Brain pericyte (primary cell): ENCODE data around the gene APOL2.
"Not testable (repeated sequence)": the region's sequence is repeated elsewhere in the genome, so short reads cannot be mapped to it uniquely, and the experiment has no call there.

Experiments used
- DNase-seq: peaks from one replicate; pipeline ENCODE4 v3.0.0-alpha.2; 2012; ENCODE audit warnings: low read depth, low spot score

Gene APOL2

GRCh38 chr22:36243986-36244385, 4.7 kb upstream of the APOL2 start:
- DNase-seq = no peak

- no peak for DNase-seq
Observed at GRCh38 chr22:36239150-36239400, 252 bp downstream of the APOL2 start.

- no peak for DNase-seq
Observed at GRCh38 chr22:36238373-36239149, 766 bp downstream of the APOL2 start.

- no peak for DNase-seq
Observed at GRCh38 chr22:36237462-36238372, 1.6 kb downstream of the APOL2 start.

- DNase-seq = no peak
Observed at GRCh38 chr22:36236388-36237319, 2.7 kb downstream of the APOL2 start.

- no peak for DNase-seq
Observed at GRCh38 chr22:36235585-36235984, 3.7 kb downstream of the APOL2 start.

- no peak for DNase-seq
Observed at GRCh38 chr22:36234919-36235318, 4.4 kb downstream of the APOL2 start.

GRCh38 chr22:36234213-36234612, 5.1 kb downstream of the APOL2 start:
- no peak for DNase-seq

- DNase-seq = no peak
Observed at GRCh38 chr22:36233796-36234195, 5.5 kb downstream of the APOL2 start.

GRCh38 chr22:36232715-36233401, 6.5 kb downstream of the APOL2 start:
- no peak for DNase-seq

- not testable (repeated sequence) for DNase-seq
Observed at GRCh38 chr22:36231051-36231450, 8.3 kb downstream of the APOL2 start.

GRCh38 chr22:36229649-36230048, 9.7 kb downstream of the APOL2 start:
- not testable (repeated sequence) for DNase-seq

GRCh38 chr22:36228944-36229343, 10.4 kb downstream of the APOL2 start:
- DNase-seq = no peak

- DNase-seq = not testable (repeated sequence)
Observed at GRCh38 chr22:36228369-36228768, 11.0 kb downstream of the APOL2 start.

- no peak for DNase-seq
Observed at GRCh38 chr22:36227806-36228205, 11.5 kb downstream of the APOL2 start.

GRCh38 chr22:36227396-36227795, 11.9 kb downstream of the APOL2 start:
- no peak for DNase-seq

GRCh38 chr22:36226189-36226588, 13.1 kb downstream of the APOL2 start:
- no peak for DNase-seq

GRCh38 chr22:36225333-36225922, 13.9 kb downstream of the APOL2 start:
- DNase-seq = no peak

GRCh38 chr22:36224245-36224644, 15.1 kb downstream of the APOL2 start:
- DNase-seq = no peak

- DNase-seq = no peak
Observed at GRCh38 chr22:36223504-36223903, 15.8 kb downstream of the APOL2 start.

- DNase-seq = no peak
Observed at GRCh38 chr22:36222887-36223450, 16.4 kb downstream of the APOL2 start.
